H1 (cell line): Measurements from ENCODE around the gene CCSER2. TPM values are rescaled to one million over a fixed set of nuclear protein-coding genes. Genes with fewer than 3 reads are reported as not detected.

Source experiments
- CTCF ChIA-PET: fragments of 300-600 bp; sonication (Branson Sonifier 250); formaldehyde crosslinking; loops from one replicate; lab custom pipeline; 2021; ENCODE audit not compliant: partially characterized antibody; lab: Charles Lee
- POLR2A ChIA-PET: fragments of 300-600 bp; sonication (Branson Sonifier 250); formaldehyde crosslinking; loops from one replicate; lab custom pipeline; 2021; ENCODE audit warnings: inconsistent platforms; ENCODE audit not compliant: partially characterized antibody; lab: Charles Lee
- DNase-seq, 2 experiments: peaks; one replicate each; pipeline versions ENCODE4 v3.0.0 to v3.0.0-alpha.2; 2010 to 2022; ENCODE audit warnings: low spot score in 2 of 2, low read depth in 1 of 2, mixed read lengths in 1 of 2
- FAIRE-seq: peaks from 2 replicates; lab custom pipeline; 2011; peaks lifted over from hg19 to GRCh38; lab: Jason Lieb, UNC
- H2AFZ ChIP-seq: 2 replicates; pipeline ENCODE4 v1.8.1; 2012; ENCODE audit warnings: low read length, inconsistent platforms
- H2AK5ac ChIP-seq: 2 replicates; pipeline ENCODE4 v1.6.1; 2013; ENCODE audit warnings: low read depth, low read length
- H2BK120ac ChIP-seq: replicated peaks from 2 replicates; pipeline ENCODE3; 2013; ENCODE audit warnings: low read depth, low read length, inconsistent platforms
- H2BK12ac ChIP-seq: 2 replicates; pipeline ENCODE4 v1.6.1; 2013; ENCODE audit warnings: low read depth, low read length
- H2BK15ac ChIP-seq: 2 replicates; pipeline ENCODE4 v1.6.1; 2013; ENCODE audit warnings: low read length
- H2BK20ac ChIP-seq: 2 replicates; pipeline ENCODE4 v1.6.1; 2013; ENCODE audit warnings: low read length
- H2BK5ac ChIP-seq: 2 replicates; pipeline ENCODE4 v1.6.1; 2013; ENCODE audit warnings: low read depth, low read length
- H3K14ac ChIP-seq: 2 replicates; pipeline ENCODE4 v1.6.1; 2013; ENCODE audit warnings: inconsistent platforms; ENCODE audit not compliant: insufficient read length
- H3K18ac ChIP-seq: 2 replicates; pipeline ENCODE4 v1.6.1; 2013; ENCODE audit warnings: low read length; ENCODE audit errors: extremely low read depth
- H3K23ac ChIP-seq: 2 replicates; pipeline ENCODE4 v1.6.1; 2013; ENCODE audit warnings: inconsistent platforms; ENCODE audit not compliant: insufficient read length
- H3K23me2 ChIP-seq: 2 replicates; pipeline ENCODE4 v1.6.1; 2013; ENCODE audit warnings: low read depth, low read length
- H3K27ac ChIP-seq: 2 replicates; pipeline ENCODE4 v1.6.1; 2011; ENCODE audit warnings: low read depth, low read length, inconsistent platforms
- H3K27me3 ChIP-seq, 4 experiments: replicated peaks in 1 of 4; 1 replicate in 1 of 4; 2 replicates in 3 of 4; pipeline versions ENCODE4 v1.6.1 to v1.8.1; 2011 to 2013; ENCODE audit warnings: low read length in 3 of 4, mild to moderate bottlenecking in 3 of 4, inconsistent platforms in 2 of 4, mixed read lengths in 2 of 4, moderate library complexity in 1 of 4; ENCODE audit not compliant: control insufficient read depth in 3 of 4, insufficient read depth in 3 of 4; ENCODE audit errors: extremely low read depth in 1 of 4
- H3K36me3 ChIP-seq, 4 experiments: 2 replicates each; pipeline versions ENCODE4 v1.6.1 to v1.8.1; 2011 to 2013; ENCODE audit warnings: mild to moderate bottlenecking in 4 of 4, low read length in 3 of 4, moderate library complexity in 2 of 4, control low read depth in 1 of 4, inconsistent platforms in 1 of 4; ENCODE audit not compliant: insufficient read depth in 4 of 4, control insufficient read depth in 2 of 4
- H3K4ac ChIP-seq: replicated peaks from 2 replicates; pipeline ENCODE3; 2013; ENCODE audit warnings: low read length, low read depth, mixed read lengths, inconsistent platforms; ENCODE audit not compliant: insufficient read length
- H3K4me1 ChIP-seq, 4 experiments: replicated peaks in 1 of 4; 1 replicate in 1 of 4; 2 replicates in 3 of 4; pipeline versions ENCODE4 v1.6.1 to v1.8.1; 2011 to 2013; ENCODE audit warnings: low read length in 3 of 4, inconsistent platforms in 2 of 4, mixed read lengths in 1 of 4; ENCODE audit not compliant: insufficient read depth in 4 of 4, control insufficient read depth in 3 of 4
- H3K4me2 ChIP-seq, 2 experiments: 2 replicates each; pipeline versions ENCODE4 v1.6.1 to v1.8.1; 2011 to 2013; ENCODE audit warnings: low read depth in 2 of 2, low read length in 2 of 2, control low read depth in 1 of 2, inconsistent platforms in 1 of 2, mild to moderate bottlenecking in 1 of 2; ENCODE audit not compliant: insufficient read depth in 1 of 2
- H3K4me3 ChIP-seq, 4 experiments: fragments of 200-600, 300-600 bp in 1 of 4; sonication (generic), shearing (Covaris generic), sonication (Bioruptor Twin) in 1 of 4; 2 replicates each; pipeline versions ENCODE4 v1.5.1 to v1.8.1; 2011 to 2016; ENCODE audit warnings: low read length in 4 of 4, low read depth in 3 of 4, control low read depth in 2 of 4, inconsistent platforms in 2 of 4, mild to moderate bottlenecking in 2 of 4, mixed read lengths in 1 of 4, moderate library complexity in 1 of 4; ENCODE audit not compliant: insufficient read depth in 2 of 4; ENCODE audit errors: extremely low read depth in 1 of 4
- H3K56ac ChIP-seq: replicated peaks from 2 replicates; pipeline ENCODE3; 2013; ENCODE audit warnings: low read depth, mild to moderate bottlenecking, mixed read lengths, low read length, inconsistent platforms; ENCODE audit not compliant: insufficient read length
- H3K79me1 ChIP-seq: 2 replicates; pipeline ENCODE4 v1.6.1; 2013; ENCODE audit warnings: low read depth, low read length, control low read depth
- H3K79me2 ChIP-seq, 2 experiments: 2 replicates each; pipeline versions ENCODE4 v1.6.1 to v1.8.1; 2012 to 2013; ENCODE audit warnings: low read length in 2 of 2, mild to moderate bottlenecking in 2 of 2, inconsistent platforms in 1 of 2; ENCODE audit not compliant: insufficient read depth in 2 of 2, control insufficient read depth in 1 of 2
- H3K9ac ChIP-seq, 4 experiments: replicated peaks in 1 of 4; 1 replicate in 1 of 4; 2 replicates in 3 of 4; pipeline versions ENCODE4 v1.6.1 to v1.8.1; 2011 to 2013; ENCODE audit warnings: low read depth in 3 of 4, low read length in 3 of 4, control low read depth in 2 of 4, mild to moderate bottlenecking in 2 of 4, moderate library complexity in 2 of 4, inconsistent platforms in 1 of 4; ENCODE audit errors: extremely low read depth in 1 of 4
- H3K9me3 ChIP-seq, 2 experiments: 2 replicates each; pipeline versions ENCODE4 v1.6.1 to v1.8.1; 2012 to 2013; ENCODE audit warnings: mild to moderate bottlenecking in 2 of 2, moderate library complexity in 2 of 2, control low read depth in 1 of 2, inconsistent platforms in 1 of 2, low read depth in 1 of 2, low read length in 1 of 2, mixed read lengths in 1 of 2; ENCODE audit not compliant: insufficient read depth in 2 of 2
- H4K20me1 ChIP-seq, 2 experiments: replicated peaks in 1 of 2; 2 replicates each; pipeline versions ENCODE3 to v1.8.1; 2011 to 2013; ENCODE audit warnings: inconsistent platforms in 2 of 2, low read length in 2 of 2, mild to moderate bottlenecking in 1 of 2; ENCODE audit not compliant: insufficient read depth in 2 of 2, control insufficient read depth in 1 of 2
- H4K5ac ChIP-seq: 2 replicates; pipeline ENCODE4 v1.6.1; 2013; ENCODE audit warnings: low read length, low read depth, mixed read lengths, inconsistent platforms; ENCODE audit not compliant: insufficient read length
- H4K8ac ChIP-seq: 2 replicates; pipeline ENCODE4 v1.8.0; 2013; ENCODE audit warnings: mild to moderate bottlenecking, moderate library complexity, low read length, inconsistent platforms; ENCODE audit not compliant: insufficient read depth; ENCODE audit errors: extremely low read depth
- H4K91ac ChIP-seq: replicated peaks from 2 replicates; pipeline ENCODE3; 2013; ENCODE audit warnings: low read length, mixed read lengths, inconsistent platforms; ENCODE audit not compliant: insufficient read length
- ATF3 ChIP-seq: IDR thresholded peaks from 2 replicates; pipeline ENCODE4 v1.6.1; 2011; ENCODE audit warnings: low read depth, mild to moderate bottlenecking, low read length; ENCODE audit not compliant: insufficient read depth
- CHD2 ChIP-seq: IDR thresholded peaks from 2 replicates; pipeline ENCODE4 v1.6.1; 2012; ENCODE audit warnings: low read length, improper control_type of control experiment
- CREB1 ChIP-seq: IDR thresholded peaks from 2 replicates; pipeline ENCODE4 v1.6.1; 2012; ENCODE audit warnings: inconsistent platforms
- HDAC6 ChIP-seq: IDR thresholded peaks from one replicate; pipeline ENCODE4 v1.7.1; 2012; ENCODE audit warnings: low read depth, mild to moderate bottlenecking, inconsistent platforms, low read length, moderate library complexity
- KDM1A ChIP-seq: fragments of 200-600, 300-600 bp; sonication (generic); IDR thresholded peaks from 2 replicates; pipeline ENCODE4 v1.7.1; 2016; ENCODE audit warnings: mild to moderate bottlenecking, low read length, borderline replicate concordance
- MAX ChIP-seq: IDR thresholded peaks from 2 replicates; pipeline ENCODE4 v1.6.1; 2012; ENCODE audit warnings: inconsistent platforms
- NRF1 ChIP-seq: IDR thresholded peaks from 2 replicates; pipeline ENCODE4 v1.6.1; 2011; ENCODE audit warnings: mild to moderate bottlenecking, low read depth, low read length, improper control_type of control experiment
- POLR2A ChIP-seq, 2 experiments: IDR thresholded peaks; 1 replicate in 1 of 2; 2 replicates in 1 of 2; pipeline ENCODE4 v1.6.1; 2011; ENCODE audit warnings: low read depth in 2 of 2, low read length in 2 of 2, mild to moderate bottlenecking in 2 of 2; ENCODE audit errors: control extremely low read depth in 1 of 2
- RBBP5 ChIP-seq: IDR thresholded peaks from 2 replicates; pipeline ENCODE4 v1.7.1; 2012; ENCODE audit warnings: low read depth, mild to moderate bottlenecking, inconsistent platforms, low read length, moderate library complexity, borderline replicate concordance
- RNF2 ChIP-seq: fragments of 200-900, 300-1000 bp; sonication (generic); IDR thresholded peaks from 2 replicates; pipeline ENCODE4 v1.7.1; 2016; ENCODE audit warnings: borderline replicate concordance, low read depth, mild to moderate bottlenecking, antibody characterized with exemption, low read length; ENCODE audit not compliant: poor library complexity, severe bottlenecking; ENCODE audit errors: missing control alignments
- WGBS, 2 experiments: shearing (Covaris generic) in 1 of 2; methylation state at CpG; one replicate each; pipeline versions ENCODE4 v1.1.6 to v1.1.7; 2013 to 2015; ENCODE audit warnings: low lambda C conversion rate in 2 of 2, mixed read lengths in 2 of 2, inconsistent platforms in 1 of 2, low coverage in 1 of 2, missing lambda C conversion rate in 1 of 2; ENCODE audit not compliant: insufficient replicate concordance in 2 of 2, insufficient coverage in 1 of 2, insufficient read length in 1 of 2; ENCODE audit errors: extremely low coverage in 1 of 2, missing lambda C conversion rate in 1 of 2; 5-methylcytosine and 5-hydroxymethylcytosine counted together
- polyA plus RNA-seq, 7 experiments: library from polyadenylated mRNA; depleted of rRNA in 3 of 7; stranded (reverse) in 5 of 7; unstranded in 2 of 7; fragments of >200 nt in 5 of 7; fragments of 200-250 nt in 2 of 7; gene quantifications; 1 replicate in 5 of 7; 2 replicates in 1 of 7; 4 replicates in 1 of 7; pipeline versions ENCODE4 v1.2.1 to v1.2.3, GENCODE V29; 2011 to 2013; ENCODE audit warnings: missing spikeins in 2 of 7, mixed read lengths in 2 of 7
- total RNA-seq: library from RNA; stranded (reverse); fragmentation: NEBNext Ultra II Directional; extraction: Animal tissue kit (Norgen Biotek cat#: 25700); gene quantifications from 2 replicates; pipeline ENCODE4 v1.2.1, GENCODE V29; 2021

Gene CCSER2
- total and polyA plus RNA-seq, 2 of the 8 experiments (the other 6 are each of a cell fraction or from before 2014, with no cell fraction given), result 6.9 to 30.5 TPM

- Histone ChIP-seq H4K8ac (no peak overlapping the region), H3K4me2 (no peak overlapping the region)
- no peak for FAIRE-seq
Measured at GRCh38 chr10:84497978-84498377, 169.6 kb downstream of the CCSER2 start.

More at GRCh38 chr10:84497978-84498377, 169.6 kb downstream of the CCSER2 start:
- no peak overlapping the region for H3K56ac ChIP-seq
- H3K36me3 ChIP-seq, result no peaks in the 10 kb centered on the region
- H3K79me1 ChIP-seq, result no peaks in the 10 kb centered on the region
- H3K14ac ChIP-seq, result no peak overlapping the region
- H2AFZ ChIP-seq, result no peak overlapping the region
- H3K27me3 ChIP-seq, result no peaks in the 10 kb centered on the region
- CTCF ChIA-PET, result no interaction called here
- H3K4ac ChIP-seq, result no peak overlapping the region
- H3K79me2 ChIP-seq, result no peaks in the 10 kb centered on the region
- no peaks in the 10 kb centered on the region; a peak in 1 of 4 replicates for H3K9me3 ChIP-seq
- DNase-seq, result no peak
- H3K4me3 ChIP-seq, result no peak overlapping the region
- no peak overlapping the region for H2BK20ac ChIP-seq
- H3K27ac ChIP-seq, result no peak overlapping the region
- no peak overlapping the region for H2BK5ac ChIP-seq
- no peak overlapping the region for H4K5ac ChIP-seq
- H2BK15ac ChIP-seq, result no peak overlapping the region
- no peak overlapping the region for H3K23ac ChIP-seq
- no peak overlapping the region for H3K18ac ChIP-seq
- no peaks in the 10 kb centered on the region for H4K20me1 ChIP-seq
- H4K91ac ChIP-seq, result no peak overlapping the region
- 74% methylated on average over 1 of the region's 1 CpG; no CpG with 5 or more reads in 1 of the 2 experiments for WGBS, 2 experiments
- H3K9ac ChIP-seq, result no peak overlapping the region
- POLR2A ChIA-PET, result no interaction called here
- H2BK120ac ChIP-seq, result no peak overlapping the region
- H2AK5ac ChIP-seq, result no peak overlapping the region
- H2BK12ac ChIP-seq, result no peak overlapping the region
- H3K4me1 ChIP-seq, result peaks cover 0 to 7% (median 0%) of the 10 kb centered on the region in 4 experiments; a peak in 1 of 7 replicates
- TF ChIP-seq KDM1A (no peak), NRF1 (no peak), HDAC6 (no peak), CHD2 (no peak), POLR2A (IDR thresholded peaks at IDR 0.05; ENCODE audit: control extremely low read depth in 1 of 2, low read depth in 2 of 2, low read length in 2 of 2) (no peak), CREB1 (no peak), RBBP5 (no peak), ATF3 (no peak), MAX (no peak), RNF2 (no peak)
- no peaks in the 10 kb centered on the region for H3K23me2 ChIP-seq
